Activated T-cell treated with anti-CD3 and anti-CD28 coated beads, Interleukin-2, amount 50 U/mL, for 48 hours (primary cell): ENCODE measurements around the gene PMM2.
A peak's percentile ranks its signal among the peaks of the same experiment; 100 is the strongest.
"Not testable (repeated sequence)": the region's sequence is repeated elsewhere in the genome, so short reads cannot be mapped to it uniquely, and the experiment has no call there.

ENCODE experiments used
- DNase-seq, 2 experiments: peaks; one replicate each; pipeline ENCODE4 v3.0.0-alpha.2; 2020

The PMM2 gene

DNA sequence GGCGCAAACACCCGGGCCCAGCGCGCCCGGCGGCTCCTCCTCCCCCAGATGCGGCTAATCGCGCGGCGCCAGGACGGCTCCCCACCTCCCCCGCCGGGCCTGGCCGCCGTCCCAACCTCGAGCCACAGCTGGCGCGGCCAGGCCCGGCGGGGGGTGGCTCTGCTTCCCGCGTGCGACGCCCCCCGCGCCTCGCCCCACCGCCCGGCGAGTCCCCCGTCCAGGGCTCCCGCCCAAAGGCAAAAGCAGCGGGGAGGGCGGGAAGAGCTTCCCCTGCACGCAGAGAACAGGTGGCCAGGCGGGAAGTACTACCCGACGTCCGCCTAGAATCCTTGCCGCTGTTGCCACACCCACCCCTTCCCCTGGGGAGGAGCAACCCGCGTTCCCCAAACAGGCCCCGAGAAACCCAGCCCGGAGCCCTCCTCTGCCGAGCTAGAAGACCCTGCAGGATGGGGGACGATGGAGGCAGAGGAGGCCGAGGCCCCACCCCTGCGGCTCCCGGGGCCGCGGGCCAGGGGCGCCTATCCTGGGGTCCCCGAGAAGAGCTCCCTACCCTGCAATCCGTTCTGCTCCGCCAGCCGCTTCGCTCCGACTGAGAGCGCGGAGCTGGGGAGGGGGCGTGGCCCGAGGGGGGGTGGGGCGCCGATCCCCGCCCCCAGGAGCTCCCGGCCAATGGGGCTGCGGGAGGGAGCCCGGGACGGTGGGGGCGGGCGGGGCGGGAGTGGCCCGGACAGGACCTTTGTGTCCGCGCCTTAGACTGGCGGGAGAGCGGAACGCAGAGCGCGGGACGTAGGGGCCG is 71.0 kb downstream of the PMM2 start, which contains the start of gene CARHSP1:
CARHSP1 (minus strand) TSS at position 591 of the 796 bp plus-strand sequence. CDS start 9,678 bp downstream, outside the sequence.
- peak; percentile 91 to 94 for DNase-seq

DNA sequence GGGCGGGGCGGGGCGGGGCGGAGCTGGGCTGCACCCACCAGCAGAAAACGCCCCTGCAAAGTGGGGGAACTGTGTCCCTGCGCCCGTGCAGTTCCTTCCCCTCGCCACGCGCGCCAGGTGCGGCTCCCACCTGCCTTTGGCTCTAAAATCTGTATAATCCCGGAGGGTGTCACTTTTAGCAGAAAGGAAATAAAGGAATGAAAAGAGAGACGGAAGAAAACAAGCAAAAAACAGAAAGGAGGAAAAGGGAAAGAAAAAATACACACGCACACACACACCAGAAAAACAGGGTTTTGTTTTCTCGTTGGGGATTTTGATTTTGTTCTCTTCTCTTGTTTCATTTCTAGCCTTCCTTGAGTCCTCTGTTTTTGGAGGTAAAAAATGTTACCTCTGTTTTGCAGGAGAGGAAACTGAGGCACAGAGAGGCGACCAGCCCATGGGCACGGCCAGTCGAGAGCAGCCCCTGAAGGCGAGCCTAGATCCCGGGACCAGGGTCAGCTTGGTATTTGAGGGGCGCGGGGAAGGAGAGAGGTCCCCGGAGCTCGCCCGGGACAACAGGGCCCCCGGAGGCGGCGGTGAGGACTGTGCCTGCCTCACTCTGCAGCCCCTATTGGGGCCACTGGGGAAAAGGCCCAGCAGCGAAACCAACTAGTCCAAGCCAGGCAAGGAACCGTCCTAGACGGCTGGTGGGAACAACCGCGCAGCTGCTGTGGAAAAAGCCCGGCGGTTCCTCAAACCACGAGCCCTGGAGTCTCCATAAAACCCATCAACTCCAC is 71.8 kb downstream of the PMM2 start:
- DNase-seq: no peak

DNA sequence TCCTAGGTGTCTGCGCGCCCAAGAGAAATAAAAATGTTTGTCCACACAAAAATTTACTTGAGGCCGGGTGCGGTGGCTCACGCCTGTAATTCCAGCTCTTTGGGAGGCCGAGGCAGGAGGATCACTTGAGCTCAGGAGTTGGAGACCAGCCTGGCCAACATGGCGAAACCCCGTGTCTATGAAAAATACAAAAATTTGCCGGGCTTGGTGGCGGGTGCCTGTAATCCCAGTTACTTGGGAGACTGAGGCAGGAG is 72.3 kb downstream of the PMM2 start:
- DNase-seq: not testable (repeated sequence)

DNA sequence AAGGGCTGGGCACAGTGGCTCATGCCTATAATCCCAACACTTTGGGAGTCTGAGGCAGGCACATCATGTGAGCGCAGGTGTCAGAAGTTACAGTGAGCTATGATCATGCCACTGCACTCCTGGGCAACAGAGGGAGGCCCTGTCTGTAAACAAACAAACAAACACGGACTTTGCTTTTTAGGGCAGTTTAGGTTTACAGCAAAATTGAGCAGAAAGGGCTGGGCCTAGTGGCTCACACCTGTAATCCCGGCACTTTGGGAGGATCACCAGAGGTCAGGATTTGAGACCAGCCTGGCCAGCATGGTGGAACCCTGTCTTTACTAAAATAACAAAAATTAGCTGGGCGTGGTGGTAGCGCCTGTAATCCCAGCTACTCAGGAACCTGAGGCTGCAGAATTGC is 74.4 kb downstream of the PMM2 start:
- no peak for DNase-seq

DNA sequence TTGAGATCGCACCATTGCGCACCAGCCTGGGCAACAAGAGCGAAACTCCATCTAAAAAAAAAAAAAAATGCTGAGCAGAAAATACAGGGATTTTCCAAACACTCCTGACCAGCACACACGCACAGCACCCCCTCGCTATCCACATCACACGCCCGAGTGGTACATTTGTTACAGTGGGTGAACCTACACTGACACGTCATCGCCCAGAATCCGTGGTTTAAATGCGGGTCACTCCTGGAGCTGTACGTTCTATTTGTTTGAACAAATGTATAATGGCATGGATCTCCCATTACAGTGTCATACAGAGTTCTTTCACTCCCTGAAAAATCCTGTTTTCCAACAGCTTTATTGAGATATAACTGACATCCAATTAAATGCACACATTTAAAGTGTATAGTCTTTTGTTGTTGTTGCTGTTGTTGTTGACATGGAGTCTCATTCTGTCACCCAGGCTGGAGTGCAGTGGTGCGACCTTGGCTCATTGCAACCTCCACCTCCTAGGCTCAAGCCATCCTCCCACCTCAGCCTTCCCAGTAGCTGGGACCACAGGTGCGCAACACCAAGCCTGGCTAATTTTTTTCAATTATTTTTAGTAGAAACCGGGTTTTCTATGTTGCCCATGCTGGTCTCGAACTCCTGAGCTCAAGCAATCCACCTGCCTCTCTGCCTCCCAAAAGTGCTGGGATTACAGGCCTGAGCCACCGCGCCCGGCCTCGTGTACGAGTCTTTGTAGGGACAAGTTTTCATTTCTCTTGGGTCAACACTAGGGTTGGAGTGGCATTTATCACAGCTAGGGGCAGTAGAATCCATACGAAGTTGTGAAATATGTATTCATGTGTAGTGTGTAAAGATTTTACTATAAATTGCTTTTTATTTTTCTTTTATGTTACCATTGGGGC is 75.6 kb downstream of the PMM2 start:
- DNase-seq: no peak

DNA sequence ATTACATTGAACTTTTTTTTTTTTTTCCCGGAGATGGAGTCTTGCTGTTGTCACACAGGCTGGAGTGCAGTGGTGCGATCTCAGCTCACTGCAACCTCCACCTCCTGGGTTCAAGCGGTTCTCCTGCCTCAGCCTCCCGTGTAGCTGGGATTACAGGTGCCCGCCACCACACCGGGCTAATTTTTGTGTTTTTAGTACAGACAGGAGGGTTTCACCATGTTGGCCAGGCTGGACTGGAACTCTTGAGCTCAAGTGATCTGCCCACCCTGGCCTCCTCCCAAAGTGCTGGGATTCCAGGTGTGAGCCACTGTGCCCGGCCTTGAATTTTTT is 76.2 kb downstream of the PMM2 start:
- DNase-seq: not testable (repeated sequence)

DNA sequence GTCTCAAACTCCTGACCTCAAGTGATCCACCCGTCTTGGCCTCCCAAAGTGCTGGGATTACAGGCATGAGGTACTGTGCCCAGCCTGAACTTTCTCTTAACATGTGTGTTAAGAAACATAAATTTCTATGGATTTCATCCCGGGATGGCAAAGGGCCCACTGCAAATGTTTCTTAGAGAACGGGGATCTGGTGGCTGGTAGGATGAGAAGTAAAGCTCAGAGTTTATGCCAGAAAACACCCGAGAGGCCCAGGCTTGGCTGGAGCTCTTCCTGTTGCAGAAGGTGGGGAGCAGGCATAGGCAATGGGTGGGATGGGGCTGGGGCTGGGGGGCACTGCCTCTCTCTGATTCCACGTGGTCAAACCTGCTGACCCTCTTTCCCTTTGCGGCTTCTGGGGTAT is 76.7 kb downstream of the PMM2 start:
- DNase-seq: no peak

DNA sequence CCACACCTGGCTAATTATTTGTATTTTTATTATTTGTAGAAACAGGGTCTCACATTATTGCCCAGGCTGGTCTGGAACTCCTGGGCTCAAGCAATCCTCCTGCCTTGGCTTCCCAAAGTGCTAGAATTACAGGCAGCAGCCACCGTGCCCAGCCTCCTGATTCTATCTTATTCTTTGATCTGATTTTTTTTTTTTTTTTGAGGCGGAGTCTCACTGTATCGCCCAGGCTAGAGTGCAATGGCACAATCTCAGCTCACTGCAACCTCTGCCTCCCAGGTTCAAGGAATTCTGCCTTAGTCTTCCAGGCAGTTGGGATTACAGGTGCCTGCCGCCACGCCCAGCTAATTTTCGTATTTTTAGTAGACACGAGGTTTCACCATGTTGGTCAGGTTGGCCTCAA is 77.7 kb downstream of the PMM2 start:
- DNase-seq: not testable (repeated sequence)

DNA sequence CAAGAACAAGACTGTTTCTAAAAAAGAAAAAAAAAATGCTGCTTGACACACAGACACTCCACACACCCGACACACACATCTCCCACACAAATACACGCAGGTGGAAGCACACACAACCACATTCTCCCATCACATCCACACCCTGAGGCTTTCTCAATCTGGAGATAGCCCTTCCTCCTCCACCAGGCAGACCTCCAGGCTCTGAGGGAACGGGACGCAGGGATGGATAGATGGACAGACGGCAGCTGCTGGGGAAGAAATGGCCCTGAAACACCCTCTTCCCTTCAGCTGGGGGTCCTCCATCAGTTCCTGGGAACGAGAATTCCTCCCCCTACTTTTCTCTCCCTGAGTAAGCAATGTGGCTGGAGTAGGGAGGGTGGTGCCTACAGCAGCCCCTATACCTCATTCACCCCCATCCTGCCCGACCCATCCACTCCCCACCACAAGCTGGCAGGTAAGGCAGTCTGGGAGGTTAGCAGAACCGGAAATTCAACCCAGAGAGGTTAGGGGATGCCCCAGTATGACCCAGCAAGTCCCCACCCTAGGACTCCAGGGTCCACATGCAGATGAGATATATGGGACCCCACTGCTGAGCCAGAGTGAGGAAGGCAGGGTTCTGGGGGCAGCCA is 80.4 kb downstream of the PMM2 start:
- no peak for DNase-seq

DNA sequence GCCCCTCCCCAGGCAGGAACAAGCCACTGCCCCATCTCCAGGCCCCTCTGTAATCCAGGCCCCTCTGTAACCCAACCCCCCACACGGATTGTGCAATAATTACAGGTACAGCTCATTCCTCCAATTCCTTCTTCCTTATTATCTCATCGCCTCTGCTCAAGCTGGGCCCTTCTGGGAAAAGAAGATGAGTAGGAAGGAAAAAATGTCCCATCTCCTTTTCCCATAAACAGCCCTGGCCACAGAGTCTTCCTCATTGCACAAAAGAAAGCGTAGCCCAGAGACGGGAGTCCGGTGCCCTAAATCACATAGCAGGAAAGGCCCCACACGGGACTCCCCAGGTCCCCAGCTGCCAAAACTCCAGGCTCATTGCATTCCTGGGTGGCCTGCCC is 80.9 kb downstream of the PMM2 start:
- no peak for DNase-seq

DNA sequence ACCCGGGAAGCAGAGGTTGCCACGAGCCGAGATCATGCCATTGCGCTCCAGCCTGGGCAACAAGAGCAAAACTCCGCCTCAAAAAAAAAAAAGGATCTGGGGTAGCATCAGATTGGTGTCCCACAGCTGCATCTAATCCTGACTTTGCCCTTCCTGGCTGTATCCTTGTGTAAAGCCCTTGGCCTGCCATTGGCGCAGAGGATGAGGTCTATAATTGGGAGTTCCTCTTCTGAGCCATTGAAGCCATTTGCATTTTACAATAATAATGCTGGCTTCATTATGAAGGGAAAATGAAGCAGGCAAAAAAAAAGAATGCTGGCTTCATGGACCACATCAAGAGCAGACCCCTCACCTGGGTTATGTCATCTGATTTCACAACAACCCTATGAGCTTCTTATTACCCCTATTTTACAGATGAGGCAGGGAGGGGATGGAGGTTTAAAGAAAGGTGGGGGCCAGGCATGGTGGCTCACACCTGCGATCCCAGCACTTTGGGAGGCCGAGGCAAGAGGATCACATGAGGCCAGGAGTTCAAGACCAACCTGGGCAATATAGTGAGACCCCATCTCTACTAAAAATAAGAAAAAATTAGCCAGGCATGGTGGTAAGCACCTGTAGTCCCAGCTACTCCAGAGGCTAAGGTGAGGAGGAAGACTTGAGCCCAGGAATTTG is 83.3 kb downstream of the PMM2 start:
- DNase-seq: no peak

DNA sequence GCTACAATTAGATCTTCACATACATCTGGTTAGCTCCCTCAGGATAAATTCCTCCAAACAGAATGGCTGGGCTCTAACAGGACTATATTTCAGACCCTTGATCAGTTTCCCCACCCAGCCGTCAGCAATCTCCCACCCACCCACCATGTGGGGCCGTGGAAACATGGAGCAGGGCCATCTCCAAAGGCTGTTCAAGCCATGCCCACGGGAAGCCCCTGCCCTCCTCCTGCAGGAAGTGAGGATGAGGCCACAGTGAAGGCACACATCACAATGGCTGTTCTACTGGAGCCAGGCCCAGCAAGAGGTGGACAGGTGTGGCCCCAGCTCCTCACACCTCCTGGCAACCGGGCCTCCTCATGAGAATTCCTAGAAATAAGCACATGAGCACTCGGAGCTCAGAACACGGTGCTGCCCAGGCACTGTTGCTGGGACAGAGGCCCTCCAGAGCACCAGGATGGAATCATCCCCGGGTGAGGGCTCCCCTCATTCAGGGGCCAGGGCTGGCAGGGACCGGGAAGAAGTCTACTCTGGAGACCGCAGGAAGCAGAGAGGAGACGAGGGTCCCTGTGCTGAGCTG is 84.5 kb downstream of the PMM2 start, which contains the start of gene LITAFD:
LITAFD (plus strand) TSS at position 311 of the 577 bp plus-strand sequence. CDS start 2,005 bp downstream, outside the sequence.
- no peak for DNase-seq

DNA sequence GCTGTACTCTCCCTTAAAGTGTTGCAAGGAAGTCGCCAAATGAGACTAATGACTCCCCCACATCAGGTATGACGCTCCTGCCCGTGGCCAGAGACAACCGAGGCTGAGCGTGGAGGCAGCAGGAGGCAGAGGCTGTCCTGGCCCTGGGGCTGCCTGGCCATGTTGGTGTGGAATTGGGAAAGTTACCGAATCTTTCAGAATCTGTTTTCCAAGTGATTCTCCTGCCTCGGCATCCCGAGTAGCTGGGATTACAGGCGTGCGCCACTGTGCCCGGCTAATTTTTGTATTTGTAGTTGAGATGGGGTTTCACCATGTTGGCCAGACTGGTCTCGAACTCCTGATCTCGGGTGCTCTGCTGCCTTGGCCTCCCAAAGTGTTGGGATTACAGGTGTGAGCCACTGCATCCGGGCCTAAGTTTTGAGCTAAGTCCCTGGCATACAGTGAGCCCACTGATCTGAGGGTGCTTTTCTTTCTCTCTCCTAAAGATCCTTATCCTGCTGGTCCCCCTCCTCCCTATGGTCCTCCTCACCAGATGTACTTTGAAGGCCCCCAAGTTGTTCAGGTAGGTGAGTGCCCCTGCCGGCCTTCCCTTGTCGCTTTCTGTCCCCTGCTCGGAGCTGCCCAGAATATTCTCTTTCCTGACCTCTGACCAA is 85.2 kb downstream of the PMM2 start:
- no peak for DNase-seq

DNA sequence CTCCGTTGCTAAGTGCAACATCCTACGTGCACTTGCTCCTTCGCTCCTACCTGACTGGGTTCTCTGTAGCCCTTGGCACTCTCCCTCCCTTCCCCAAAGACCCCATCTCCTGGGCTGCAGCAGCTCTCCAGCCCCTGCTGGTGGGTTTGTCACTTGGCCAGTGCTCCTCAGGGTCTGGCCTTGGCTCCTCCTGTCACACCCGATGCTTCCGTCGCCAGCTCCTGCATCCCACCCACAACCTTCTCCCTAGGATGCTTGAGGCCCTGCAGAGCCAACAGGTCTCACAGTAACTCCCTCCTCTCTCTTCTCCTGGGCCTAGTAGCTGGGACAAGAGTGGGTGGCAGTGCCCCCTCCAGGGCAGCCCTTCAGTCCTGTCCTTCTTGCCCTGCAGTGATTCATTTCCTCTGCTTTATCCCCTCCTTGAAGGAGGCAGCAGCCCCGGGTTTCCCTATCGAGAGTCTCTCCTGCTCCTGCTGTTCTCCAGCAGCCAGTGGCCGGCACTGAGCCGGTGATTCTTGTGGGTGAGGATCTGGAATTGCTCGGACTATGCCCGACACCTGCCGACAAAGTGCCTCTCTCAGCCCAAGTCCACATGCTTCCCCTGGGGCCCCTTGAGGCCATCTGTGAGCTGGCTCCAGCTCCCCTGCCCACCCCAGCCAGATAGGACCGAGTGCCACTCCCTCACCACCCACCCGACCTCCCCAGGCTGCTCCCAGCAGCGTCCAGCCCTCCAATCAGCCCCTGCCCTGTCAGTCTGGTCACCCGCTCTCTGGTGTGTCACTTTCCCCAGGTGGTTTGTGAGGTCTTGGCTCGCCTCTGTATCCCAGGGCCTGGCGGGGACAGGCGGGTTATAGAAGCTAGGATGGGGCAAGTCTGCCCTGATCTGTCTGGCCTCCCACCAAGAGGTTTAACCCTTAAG is 88.3 kb downstream of the PMM2 start:
- DNase-seq: no peak

DNA sequence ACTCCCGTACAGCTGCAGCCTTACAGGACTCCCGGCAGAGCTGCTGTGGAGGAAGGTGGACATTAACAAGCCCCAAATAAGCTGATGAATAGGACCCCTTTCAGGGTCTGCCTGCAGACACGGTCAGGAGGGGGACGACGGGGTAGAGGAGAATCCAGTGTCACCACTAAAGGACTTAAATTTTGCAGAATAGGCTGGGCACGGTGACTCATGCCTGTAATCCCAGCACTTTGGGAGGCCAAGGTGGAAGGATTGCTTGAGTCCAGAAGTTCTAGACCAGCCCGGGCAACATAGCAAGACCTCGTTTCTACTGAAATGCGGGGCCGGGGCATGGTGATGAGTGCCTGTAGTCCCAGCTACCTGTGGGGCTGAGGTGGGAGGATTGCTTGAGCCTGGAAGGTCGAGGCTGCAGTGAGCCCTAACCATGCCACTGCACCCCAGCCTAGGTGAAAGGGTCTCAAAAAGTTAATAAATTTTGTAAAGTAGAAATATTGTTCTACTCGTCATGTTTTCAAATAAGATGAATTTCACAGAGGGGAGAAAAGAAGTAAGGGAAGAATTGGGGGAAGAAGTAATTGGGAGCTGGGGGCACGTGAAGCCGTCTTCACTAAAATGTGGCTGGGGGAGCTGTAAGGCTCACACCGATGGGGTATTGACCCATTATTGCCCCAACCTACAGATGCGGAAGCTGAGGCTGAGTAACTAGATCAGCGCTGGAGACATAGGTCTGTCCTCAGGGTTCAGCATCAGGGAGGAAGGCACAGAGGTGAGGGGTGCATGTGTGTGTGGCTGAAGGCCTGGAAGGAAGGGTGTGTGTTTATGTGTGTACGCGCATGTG is 89.2 kb downstream of the PMM2 start:
- no peak for DNase-seq

DNA sequence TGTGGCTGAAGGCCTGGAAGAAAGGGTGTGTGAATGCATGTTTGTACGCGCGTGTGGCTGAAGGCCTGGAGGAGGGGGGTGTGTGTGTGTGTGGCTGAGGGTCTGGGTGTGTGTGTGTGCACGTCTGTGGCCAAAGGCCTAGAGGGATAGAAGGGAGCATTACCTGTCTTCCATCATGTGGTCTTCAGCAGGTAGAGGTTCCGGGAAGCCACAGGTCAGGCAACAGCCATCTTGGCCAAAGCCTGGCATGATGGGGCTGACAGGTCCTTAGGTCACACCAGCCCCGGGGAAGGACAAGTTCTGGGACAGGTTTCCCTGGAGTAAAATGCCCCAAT is 89.8 kb downstream of the PMM2 start:
- DNase-seq: no peak

DNA sequence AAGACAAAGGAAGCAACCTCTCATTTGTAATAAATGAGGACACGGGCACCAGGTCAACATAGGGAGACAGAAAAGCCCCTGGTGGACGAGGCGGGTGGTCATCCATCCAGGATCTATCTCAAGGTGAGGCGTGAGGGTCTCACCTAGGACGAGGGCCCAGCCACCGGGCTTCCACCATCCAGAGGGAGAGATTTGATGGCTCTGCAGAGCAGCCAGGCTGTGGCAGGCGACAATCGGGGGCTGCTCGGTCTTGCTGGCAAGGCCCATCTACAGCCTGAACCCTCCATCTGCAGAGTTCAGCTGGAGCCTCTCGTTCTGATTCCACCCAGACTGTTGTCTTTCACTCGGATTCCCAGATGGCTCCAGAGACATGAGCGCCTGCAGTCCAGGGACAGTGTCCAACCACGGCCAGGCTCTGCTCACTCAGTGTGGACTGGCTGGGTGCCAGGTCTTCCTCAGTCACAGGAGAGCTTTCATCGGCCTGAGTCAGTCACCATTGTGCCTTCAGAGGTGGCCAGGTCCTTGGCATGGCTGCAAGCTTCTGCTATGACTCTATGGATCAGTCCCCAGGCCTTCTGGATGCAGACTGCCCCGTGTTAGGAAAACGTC is 90.4 kb downstream of the PMM2 start:
- DNase-seq: no peak

DNA sequence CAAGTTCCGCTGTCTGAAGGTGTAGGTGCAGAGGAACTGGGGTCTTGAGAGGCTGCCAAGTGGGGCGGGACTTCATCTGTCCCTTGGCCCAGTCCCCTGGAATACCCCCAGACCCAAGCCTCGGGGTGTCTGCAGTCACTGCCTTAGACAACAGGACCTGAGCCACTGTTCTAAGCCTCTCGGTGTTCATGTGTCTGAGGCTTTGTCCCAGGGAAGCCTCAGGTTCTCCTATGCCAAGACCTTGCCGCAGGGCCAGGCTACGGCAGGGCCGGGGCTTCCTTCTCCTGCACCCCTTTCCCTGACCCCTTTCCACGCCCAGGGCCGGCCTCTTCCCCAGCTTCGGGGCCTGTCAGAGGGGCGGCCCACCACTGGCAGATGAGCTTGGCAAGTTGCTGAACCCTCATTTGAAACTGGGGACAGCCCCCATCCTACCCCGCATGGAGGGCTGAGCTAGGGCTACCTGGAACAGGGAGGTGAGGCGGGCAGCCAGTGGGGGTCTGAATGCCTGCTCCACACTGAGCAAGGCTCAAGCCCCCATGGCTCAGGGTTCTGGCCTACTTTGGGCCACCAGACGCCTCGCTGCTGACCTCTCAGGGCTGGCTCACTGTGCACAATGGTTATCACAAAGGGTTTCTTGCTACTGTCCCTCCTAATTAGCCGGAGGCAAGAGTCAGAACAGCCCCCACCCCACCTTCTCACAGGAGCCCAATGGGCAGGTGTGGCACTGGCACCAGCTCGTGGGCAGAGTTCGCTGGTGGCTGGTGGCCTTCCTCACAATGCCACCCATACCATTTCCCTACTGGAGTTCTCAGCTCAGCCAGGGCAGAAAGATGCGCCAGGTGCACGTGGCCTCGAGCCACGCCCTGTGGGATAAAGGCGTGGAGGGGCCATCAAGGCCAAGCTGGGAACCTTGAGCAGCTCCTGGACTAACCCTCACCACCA is 91.6 kb downstream of the PMM2 start:
- no peak for DNase-seq
